H1 (cell line): Measurements from ENCODE around the gene AMBP.

Experiments used
- CEBPB ChIP-seq: IDR thresholded peaks from 2 replicates; pipeline ENCODE4 v1.6.1; 2012; ENCODE audit warnings: low read depth, low read length
- CTCF ChIP-seq, 3 experiments: IDR thresholded peaks; 1 replicate in 2 of 3; 2 replicates in 1 of 3; pipeline versions ENCODE4 v1.5.1 to v1.6.1; 2011; ENCODE audit warnings: low read length in 3 of 3, mild to moderate bottlenecking in 3 of 3, inconsistent platforms in 2 of 3, low read depth in 1 of 3, moderate library complexity in 1 of 3; ENCODE audit not compliant: insufficient read depth in 1 of 3; ENCODE audit errors: control extremely low read depth in 1 of 3
- FOSL1 ChIP-seq: IDR thresholded peaks from 2 replicates; pipeline ENCODE4 v1.6.1; 2011; ENCODE audit warnings: mild to moderate bottlenecking, low read depth, low read length, moderate library complexity; ENCODE audit not compliant: insufficient read depth
- JUN ChIP-seq: IDR thresholded peaks from 2 replicates; pipeline ENCODE4 v1.6.1; 2011; ENCODE audit warnings: low read depth, mild to moderate bottlenecking, improper control_type of control experiment, low read length
- JUND ChIP-seq: IDR thresholded peaks from 2 replicates; pipeline ENCODE4 v1.6.1; 2011; ENCODE audit warnings: mild to moderate bottlenecking, improper control_type of control experiment, low read length
- MAX ChIP-seq: IDR thresholded peaks from 2 replicates; pipeline ENCODE4 v1.6.1; 2012; ENCODE audit warnings: inconsistent platforms
- POLR2A ChIP-seq, 2 experiments: IDR thresholded peaks; 1 replicate in 1 of 2; 2 replicates in 1 of 2; pipeline ENCODE4 v1.6.1; 2011; ENCODE audit warnings: low read depth in 2 of 2, low read length in 2 of 2, mild to moderate bottlenecking in 2 of 2; ENCODE audit errors: control extremely low read depth in 1 of 2
- POLR2AphosphoS5 ChIP-seq: IDR thresholded peaks from 2 replicates; pipeline ENCODE4 v1.6.1; 2011; ENCODE audit warnings: low read depth, low read length
- RFX5 ChIP-seq: IDR thresholded peaks from 2 replicates; pipeline ENCODE4 v1.6.1; 2011; ENCODE audit warnings: low read depth, low read length, improper control_type of control experiment, borderline replicate concordance
- SP1 ChIP-seq: IDR thresholded peaks from 2 replicates; pipeline ENCODE4 v1.6.1; 2011; ENCODE audit warnings: low read depth, low read length
- SP2 ChIP-seq: IDR thresholded peaks from 2 replicates; pipeline ENCODE4 v1.6.1; 2012; ENCODE audit warnings: mild to moderate bottlenecking, low read length, inconsistent platforms
- TCF12 ChIP-seq: IDR thresholded peaks from 2 replicates; pipeline ENCODE4 v1.6.1; 2011; ENCODE audit warnings: low read depth, mild to moderate bottlenecking, low read length
- YY1 ChIP-seq: IDR thresholded peaks from 2 replicates; pipeline ENCODE4 v1.6.1; 2011; ENCODE audit warnings: low read depth, mild to moderate bottlenecking, low read length
- ZNF274 ChIP-seq: IDR thresholded peaks from 2 replicates; pipeline ENCODE4 v1.7.0; 2012; ENCODE audit warnings: low read length, borderline replicate concordance; ENCODE audit errors: extremely low read depth

GRCh38 chr9:114037249-114037648, 40.9 kb downstream of the AMBP start:
- no peak for TF ChIP-seq CTCF (IDR thresholded peaks at IDR 0.05; ENCODE audit: control extremely low read depth in 1 of 3, insufficient read depth in 1 of 3, low read depth in 1 of 3, low read length in 3 of 3)
- no peak for TF ChIP-seq RFX5
- no peak for TF ChIP-seq JUND
- no peak for TF ChIP-seq POLR2AphosphoS5
- no peak for TF ChIP-seq POLR2A (IDR thresholded peaks at IDR 0.05; ENCODE audit: control extremely low read depth in 1 of 2, low read depth in 2 of 2, low read length in 2 of 2)
- TF ChIP-seq FOSL1: no peak
- TF ChIP-seq SP2: no peak
- no peak for TF ChIP-seq MAX
- TF ChIP-seq CEBPB: no peak
- no peak for TF ChIP-seq YY1
- no peak for TF ChIP-seq JUN
- no peak for TF ChIP-seq SP1
- no peak for TF ChIP-seq TCF12
- TF ChIP-seq ZNF274: no peak
